Gastrocnemius medialis (tissue), 4 donors: Measurements from ENCODE around the gene TMEM238. TPM values are rescaled to one million over a fixed set of nuclear protein-coding genes. Genes with fewer than 3 reads are reported as not detected.
"Not testable (repeated sequence)": the region's sequence is repeated elsewhere in the genome, so short reads cannot be mapped to it uniquely, and the experiment has no call there.

ENCODE experiments used
- ATAC-seq, 2 donors: fragments of 150-250 bp; one replicate each; pipeline ENCODE4 v1.9.1; 2016
- DNase-seq, 2 donors: peaks; one replicate each; pipeline ENCODE4 v3.0.0-alpha.2; 2019
- H3K27ac ChIP-seq, 4 donors: fragments of 200-600 bp; sonication (generic); 1 replicate in 1 of 4; 2 replicates in 3 of 4; pipeline ENCODE4 v1.5.1; 2016 to 2018; ENCODE audit warnings: mild to moderate bottlenecking in 2 of 4, moderate library complexity in 1 of 4
- H3K27me3 ChIP-seq, 3 donors: fragments of 200-600 bp; sonication (generic) in 2 of 3; 1 replicate in 1 of 3; 2 replicates in 2 of 3; pipeline versions ENCODE4 v1.5.1 to v1.6.0; 2016 to 2019; ENCODE audit warnings: mild to moderate bottlenecking in 1 of 3, moderate library complexity in 1 of 3
- H3K36me3 ChIP-seq, 2 donors: fragments of 200-600 bp; sonication (generic) in 1 of 2; one replicate each; pipeline ENCODE4 v1.5.1; 2017 to 2018
- H3K4me1 ChIP-seq, 2 donors: fragments of 200-600 bp; sonication (generic) in 1 of 2; one replicate each; pipeline ENCODE4 v1.5.1; 2016 to 2017; ENCODE audit warnings: mild to moderate bottlenecking in 2 of 2
- H3K4me3 ChIP-seq, 4 donors: fragments of 200-600 bp; sonication (generic) in 3 of 4; 1 replicate in 1 of 4; 2 replicates in 3 of 4; pipeline ENCODE4 v1.5.1; 2016 to 2019; ENCODE audit warnings: mild to moderate bottlenecking in 2 of 4
- H3K9me3 ChIP-seq, 3 donors: fragments of 200-600 bp; sonication (generic) in 2 of 3; 1 replicate in 1 of 3; 2 replicates in 2 of 3; pipeline ENCODE4 v1.5.1; 2016 to 2019
- POLR2A ChIP-seq, 2 donors: fragments of 450-650 bp; IDR thresholded peaks; one replicate each; pipeline ENCODE4 v1.6.1; 2017; ENCODE audit warnings: antibody characterized with exemption in 2 of 2, mild to moderate bottlenecking in 2 of 2, moderate library complexity in 2 of 2
- in situ Hi-C, 4 donors: fragments of 200-750 bp; cut with MboI; loops; one replicate each; pipeline versions ENCODE4 v1.15.0 to v1.8.0; 2017; ENCODE audit warnings: low sequenced_read_pairs in 4 of 4
- intact Hi-C: fragments of 100-400 bp; cut with DNase I; formaldehyde crosslinking; loops from one replicate; pipeline ENCODE4 v1.15.1; 2023; ENCODE audit warnings: low total_unique reads
- total RNA-seq, 4 donors: library from RNA; depleted of rRNA; stranded (reverse); fragments of >200 nt; gene quantifications; one replicate each; pipeline versions ENCODE4 v1.1.0 to v1.2.3, GENCODE V29; 2016
- TF ChIP-seq, protein P1 (sequence below), 5 experiments: fragments of 450-650 bp in 3 of 5; fragments of 200-600 bp in 2 of 5; sonication (generic) in 2 of 5; IDR thresholded peaks in 4 of 5; conservative IDR thresholded peaks in 1 of 5; 1 replicate in 4 of 5; 2 replicates in 1 of 5; pipeline ENCODE4 v1.5.1; 2016 to 2019; ENCODE audit warnings: antibody characterized with exemption in 5 of 5, mild to moderate bottlenecking in 3 of 5, moderate library complexity in 3 of 5

TMEM238 gene
- total RNA-seq, 4 donors from 2014 or later, result 1.3 to 4.7 (median 2.1) TPM

DNA sequence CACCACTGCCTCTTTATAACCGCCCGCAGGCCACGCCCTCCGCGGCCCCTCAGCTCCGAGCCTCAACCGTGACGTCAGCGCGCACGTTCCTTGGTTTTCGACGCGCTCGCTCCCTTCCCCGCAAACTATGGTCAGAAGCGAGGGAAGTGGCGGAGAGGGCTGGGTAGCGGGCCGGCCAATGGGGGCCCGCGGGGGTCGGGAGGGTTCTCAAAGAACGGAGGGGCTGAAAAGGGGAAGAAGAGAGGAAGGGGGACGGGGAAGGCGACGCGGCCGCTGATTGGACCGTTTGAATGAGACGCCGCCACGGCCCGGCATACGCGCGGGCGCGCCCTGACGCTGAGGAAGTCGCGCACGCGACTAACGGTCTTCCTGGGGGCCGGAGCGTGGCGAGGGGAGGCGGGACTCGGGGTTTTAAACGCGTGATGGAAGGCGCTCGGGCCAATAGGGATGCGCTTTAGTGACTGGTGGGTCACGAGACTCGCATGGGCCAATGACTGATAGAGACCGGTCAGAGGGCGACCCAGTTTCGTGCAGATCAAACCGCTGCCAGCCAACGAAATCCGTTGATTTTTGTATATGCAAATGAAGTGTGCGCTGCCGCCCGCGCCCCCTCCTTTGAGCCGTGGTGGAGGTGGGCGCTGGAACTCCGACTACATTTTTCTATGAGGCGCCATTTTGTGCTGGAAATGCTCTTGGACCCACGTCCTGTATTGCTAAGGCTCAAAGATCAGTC lies 23.9 kb upstream of the TMEM238 start:
- Histone ChIP-seq H3K9me3 (no peaks in the 10 kb centered on the region), H3K27ac (peak overlapping the region; percentile 91 to 97 (median 93)), H3K27me3 (no peaks in the 10 kb centered on the region), H3K4me1 (peaks cover 0 to 15% of the 10 kb centered on the region in 2 donors), H3K36me3 (peaks cover 0 to 4% of the 10 kb centered on the region in 2 donors), H3K4me3 (peak overlapping the region; percentile 68 to 85 (median 70))
- in situ Hi-C loops, result loop anchor here in 1 of 4 donors (25.0 kb wide), 2 partner anchors 121 to 271 kb away; partner anchors contain the start of genes BRSK1, HSPBP1 and TNNT1
- DNase-seq, result peak; percentile 96 to 97
- ATAC-seq, result peak; percentile 96 to 98
- intact Hi-C loops, result loop anchor here (1.0 to 5.0 kb wide), 4 partner anchors 23 to 214 kb away; partner anchors contain the start of genes C19orf85, ISOC2, KMT5C and RPL28
- TF ChIP-seq, protein P1, sequence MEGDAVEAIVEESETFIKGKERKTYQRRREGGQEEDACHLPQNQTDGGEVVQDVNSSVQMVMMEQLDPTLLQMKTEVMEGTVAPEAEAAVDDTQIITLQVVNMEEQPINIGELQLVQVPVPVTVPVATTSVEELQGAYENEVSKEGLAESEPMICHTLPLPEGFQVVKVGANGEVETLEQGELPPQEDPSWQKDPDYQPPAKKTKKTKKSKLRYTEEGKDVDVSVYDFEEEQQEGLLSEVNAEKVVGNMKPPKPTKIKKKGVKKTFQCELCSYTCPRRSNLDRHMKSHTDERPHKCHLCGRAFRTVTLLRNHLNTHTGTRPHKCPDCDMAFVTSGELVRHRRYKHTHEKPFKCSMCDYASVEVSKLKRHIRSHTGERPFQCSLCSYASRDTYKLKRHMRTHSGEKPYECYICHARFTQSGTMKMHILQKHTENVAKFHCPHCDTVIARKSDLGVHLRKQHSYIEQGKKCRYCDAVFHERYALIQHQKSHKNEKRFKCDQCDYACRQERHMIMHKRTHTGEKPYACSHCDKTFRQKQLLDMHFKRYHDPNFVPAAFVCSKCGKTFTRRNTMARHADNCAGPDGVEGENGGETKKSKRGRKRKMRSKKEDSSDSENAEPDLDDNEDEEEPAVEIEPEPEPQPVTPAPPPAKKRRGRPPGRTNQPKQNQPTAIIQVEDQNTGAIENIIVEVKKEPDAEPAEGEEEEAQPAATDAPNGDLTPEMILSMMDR (IDR thresholded peaks at IDR 0.05 in 4 of 5, conservative IDR thresholded peaks at IDR 0.05 in 1 of 5), result no peak
- no peak for TF ChIP-seq POLR2A (IDR thresholded peaks at IDR 0.05)

DNA sequence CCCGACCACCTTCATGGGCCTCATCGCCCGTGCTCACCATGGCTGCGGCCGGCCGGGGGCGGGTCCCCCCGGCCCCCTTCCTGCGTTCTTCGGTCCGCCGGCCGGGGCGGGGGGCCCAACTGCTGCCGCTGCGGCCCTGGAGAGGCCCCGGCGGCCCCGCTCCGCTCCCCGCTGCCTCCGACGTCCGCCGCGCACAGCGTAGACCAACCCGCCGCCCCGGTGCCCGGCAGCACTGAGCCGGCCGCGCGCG lies 23.4 kb upstream of the TMEM238 start, which contains the start of gene UBE2S:
Gene UBE2S (minus strand): TSS at position 239 of the 250 bp plus-strand sequence. CDS start 199 bp downstream, at position 40.
- in situ Hi-C loops (loop anchor here in 1 of 4 donors (25.0 kb wide), 2 partner anchors 120 to 270 kb away; partner anchors contain the start of genes BRSK1, HSPBP1 and TNNT1), intact Hi-C loops (loop anchor here (2.0 to 5.0 kb wide), 3 partner anchors 23 to 215 kb away; partner anchors contain the start of genes C19orf85, ISOC2, RPL28 and TMEM238)
- H3K4me1 ChIP-seq, result peaks cover 0 to 15% of the 10 kb centered on the region in 2 donors
- peak; percentile 81 to 98 for TF ChIP-seq POLR2A (IDR thresholded peaks at IDR 0.05)
- H3K36me3 ChIP-seq, H3K27me3 ChIP-seq, DNase-seq, H3K9me3 ChIP-seq: not testable (repeated sequence)
- H3K4me3 ChIP-seq, result peak within 1 kb of the TSS; percentile 68 to 85 (median 70)
- ATAC-seq, result peak in 1 of 2 donors; percentile 1
- H3K27ac ChIP-seq, result peak within 1 kb of the TSS; percentile 91 to 97 (median 93)

DNA sequence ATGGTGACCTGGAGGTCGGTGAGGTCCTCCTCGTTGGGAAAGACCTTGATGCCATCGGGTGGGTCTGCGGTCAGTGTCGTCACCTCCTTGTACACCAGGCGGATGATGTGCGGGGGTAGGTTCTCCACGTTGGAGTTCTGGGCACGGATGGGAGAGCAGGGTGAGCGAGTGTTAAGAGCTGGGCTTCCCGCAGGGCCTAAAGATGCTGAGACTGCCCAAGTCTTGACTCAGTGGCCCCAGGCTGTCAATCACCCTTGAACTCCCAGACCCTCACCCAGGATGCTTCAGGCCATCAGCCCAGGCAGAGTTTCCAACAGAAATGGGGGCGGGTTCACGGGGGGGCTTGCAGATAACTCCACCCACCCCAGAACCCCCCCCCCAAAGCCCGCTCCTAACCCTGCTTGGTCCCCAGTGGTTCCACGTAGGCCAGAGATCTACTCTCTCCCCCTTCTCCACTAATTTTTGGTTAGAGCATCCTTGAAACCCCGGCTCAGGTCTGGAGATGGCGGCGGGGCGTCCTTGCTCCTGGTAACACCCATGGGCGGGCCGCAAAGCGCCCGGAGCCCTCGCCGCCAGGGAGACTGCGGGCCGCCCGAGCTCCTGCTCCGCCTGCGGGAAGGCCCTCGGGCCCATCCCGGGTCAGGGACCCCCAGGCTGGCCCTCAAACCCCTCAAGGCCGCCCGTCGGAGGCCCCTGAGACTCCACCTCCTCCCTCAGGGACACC lies 22.9 kb upstream of the TMEM238 start:
- no peak for ATAC-seq
- Histone ChIP-seq H3K4me3 (peak overlapping the region; percentile 68 to 85 (median 70)), H3K36me3 (peaks cover 0 to 14% of the 10 kb centered on the region in 2 donors), H3K27me3 (no peaks in the 10 kb centered on the region), H3K4me1 (peaks cover 0 to 15% of the 10 kb centered on the region in 2 donors), H3K27ac (peak overlapping the region; percentile 91 to 97 (median 93)), H3K9me3 (no peaks in the 10 kb centered on the region)
- intact Hi-C loops, result loop anchor here (2.0 to 5.0 kb wide), 3 partner anchors 22 to 215 kb away; partner anchors contain the start of genes C19orf85, ISOC2, RPL28 and TMEM238
- TF ChIP-seq, protein P1 (IDR thresholded peaks at IDR 0.05 in 4 of 5, conservative IDR thresholded peaks at IDR 0.05 in 1 of 5), result no peak
- TF ChIP-seq POLR2A (IDR thresholded peaks at IDR 0.05), result no peak
- DNase-seq, result no peak
- in situ Hi-C loops, result loop anchor here in 1 of 4 donors (25.0 kb wide), 2 partner anchors 120 to 270 kb away; partner anchors contain the start of genes BRSK1, HSPBP1 and TNNT1

DNA sequence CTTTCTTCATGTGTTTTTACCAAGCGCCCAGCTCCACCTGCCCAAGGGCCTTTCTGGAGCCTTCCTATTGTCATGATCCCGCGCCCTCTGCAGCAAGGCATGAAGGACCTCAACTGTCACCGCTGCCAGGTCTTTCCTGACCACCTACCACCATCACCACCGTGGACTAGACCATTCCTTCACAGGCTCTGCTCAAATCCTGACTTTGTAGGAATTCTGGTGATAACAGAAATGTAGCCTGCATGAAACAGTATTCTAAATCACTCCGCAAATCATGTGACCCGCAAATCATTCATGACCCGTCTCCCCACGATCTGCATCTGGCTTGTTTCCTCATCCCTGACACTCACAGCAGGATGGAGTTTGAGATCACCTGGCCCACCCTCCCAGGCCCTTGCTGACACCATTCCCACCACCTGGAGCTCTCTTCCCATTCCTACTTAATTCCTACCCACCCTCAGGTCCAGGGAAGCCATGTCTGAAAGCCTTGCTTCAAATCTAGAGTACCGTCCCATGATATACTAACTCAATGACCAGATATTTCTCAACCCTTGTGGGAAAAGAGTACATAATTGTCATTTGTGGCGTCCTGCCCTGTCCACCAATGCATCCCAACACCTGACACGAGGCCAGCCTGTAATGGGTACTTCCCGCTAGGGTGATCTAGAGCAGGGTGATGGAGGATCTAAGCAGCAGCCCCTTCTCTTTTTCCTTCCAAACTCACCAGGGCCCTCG lies 22.2 kb upstream of the TMEM238 start:
- no peaks in the 10 kb centered on the region for H3K27me3 ChIP-seq
- peaks cover 0 to 18% of the 10 kb centered on the region in 2 donors for H3K36me3 ChIP-seq
- ATAC-seq, result no peak
- intact Hi-C loops, result loop anchor here (2.0 to 5.0 kb wide), 3 partner anchors 21 to 216 kb away; partner anchors contain the start of genes C19orf85, ISOC2, RPL28 and TMEM238
- TF ChIP-seq, protein P1 (IDR thresholded peaks at IDR 0.05 in 4 of 5, conservative IDR thresholded peaks at IDR 0.05 in 1 of 5), result no peak
- TF ChIP-seq POLR2A (IDR thresholded peaks at IDR 0.05), result no peak
- H3K27ac ChIP-seq, result no peak overlapping the region
- peak overlapping the region in 3 of 4 donors; percentile 68 to 85 (median 70) for H3K4me3 ChIP-seq
- no peak for DNase-seq
- peaks cover 0 to 15% of the 10 kb centered on the region in 2 donors for H3K4me1 ChIP-seq
- in situ Hi-C loops, result loop anchor here in 1 of 4 donors (25.0 kb wide), 2 partner anchors 119 to 269 kb away; partner anchors contain the start of genes BRSK1, HSPBP1 and TNNT1
- H3K9me3 ChIP-seq, result no peaks in the 10 kb centered on the region
